Endothelial cell of umbilical vein (primary cell): ENCODE measurements around the gene RINL.

Source experiments
- FOS ChIP-seq: IDR thresholded peaks from 2 replicates; pipeline ENCODE4 v1.6.1; 2011; ENCODE audit warnings: mild to moderate bottlenecking, low read length, moderate library complexity, borderline replicate concordance; ENCODE audit not compliant: insufficient read depth
- POLR2A ChIP-seq: IDR thresholded peaks from 2 replicates; pipeline ENCODE4 v1.6.1; 2012; ENCODE audit warnings: low read depth, mild to moderate bottlenecking, control low read depth, low read length
- TF ChIP-seq, protein P1 (sequence below), 2 donors: IDR thresholded peaks; 1 replicate in 1 of 2; 2 replicates in 1 of 2; pipeline ENCODE4 v1.5.1; 2011; ENCODE audit warnings: low read length in 2 of 2, mild to moderate bottlenecking in 2 of 2, moderate library complexity in 2 of 2, control low read depth in 1 of 2, inconsistent platforms in 1 of 2, low read depth in 1 of 2; ENCODE audit not compliant: insufficient read depth in 1 of 2; ENCODE audit errors: extremely low read depth in 1 of 2

DNA sequence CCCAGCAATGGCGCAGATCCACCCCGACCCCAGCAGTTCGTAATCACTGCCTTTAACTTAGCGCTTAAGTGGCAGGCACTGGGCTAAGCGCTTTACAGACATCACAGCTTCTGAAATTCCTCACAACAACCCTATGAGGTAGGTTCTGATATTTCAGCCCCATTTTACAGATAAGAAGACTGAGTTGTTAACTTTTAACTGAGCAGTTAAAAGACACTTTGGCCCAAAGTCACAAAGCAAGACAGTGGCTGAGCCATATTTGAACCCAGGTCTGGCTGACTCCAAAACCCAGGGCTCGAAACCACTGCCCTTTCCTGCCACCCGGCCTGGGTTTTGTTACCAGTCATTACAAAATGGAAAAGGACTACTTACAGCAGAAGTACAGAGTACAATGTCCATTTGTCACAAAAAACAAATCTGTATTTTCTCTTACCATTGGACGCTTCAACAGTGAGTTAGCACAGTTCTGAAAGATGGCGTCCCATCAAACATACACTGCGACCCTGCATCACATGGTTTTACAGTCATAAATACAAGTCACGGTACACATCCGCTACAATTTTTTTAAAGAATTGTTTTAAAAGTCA lies 36.8 kb downstream of the RINL start:
- TF ChIP-seq POLR2A (no peak), FOS (no peak)
- TF ChIP-seq, protein P1, sequence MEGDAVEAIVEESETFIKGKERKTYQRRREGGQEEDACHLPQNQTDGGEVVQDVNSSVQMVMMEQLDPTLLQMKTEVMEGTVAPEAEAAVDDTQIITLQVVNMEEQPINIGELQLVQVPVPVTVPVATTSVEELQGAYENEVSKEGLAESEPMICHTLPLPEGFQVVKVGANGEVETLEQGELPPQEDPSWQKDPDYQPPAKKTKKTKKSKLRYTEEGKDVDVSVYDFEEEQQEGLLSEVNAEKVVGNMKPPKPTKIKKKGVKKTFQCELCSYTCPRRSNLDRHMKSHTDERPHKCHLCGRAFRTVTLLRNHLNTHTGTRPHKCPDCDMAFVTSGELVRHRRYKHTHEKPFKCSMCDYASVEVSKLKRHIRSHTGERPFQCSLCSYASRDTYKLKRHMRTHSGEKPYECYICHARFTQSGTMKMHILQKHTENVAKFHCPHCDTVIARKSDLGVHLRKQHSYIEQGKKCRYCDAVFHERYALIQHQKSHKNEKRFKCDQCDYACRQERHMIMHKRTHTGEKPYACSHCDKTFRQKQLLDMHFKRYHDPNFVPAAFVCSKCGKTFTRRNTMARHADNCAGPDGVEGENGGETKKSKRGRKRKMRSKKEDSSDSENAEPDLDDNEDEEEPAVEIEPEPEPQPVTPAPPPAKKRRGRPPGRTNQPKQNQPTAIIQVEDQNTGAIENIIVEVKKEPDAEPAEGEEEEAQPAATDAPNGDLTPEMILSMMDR (IDR thresholded peaks at IDR 0.05; ENCODE audit: extremely low read depth in 1 of 2, insufficient read depth in 1 of 2, low read depth in 1 of 2, low read length in 2 of 2), result no peak
